Measurements from ENCODE around the gene WHAMM.
"Not testable (repeated sequence)": the region's sequence is repeated elsewhere in the genome, so short reads cannot be mapped to it uniquely, and the experiment has no call there.

Gene WHAMM

DNA sequence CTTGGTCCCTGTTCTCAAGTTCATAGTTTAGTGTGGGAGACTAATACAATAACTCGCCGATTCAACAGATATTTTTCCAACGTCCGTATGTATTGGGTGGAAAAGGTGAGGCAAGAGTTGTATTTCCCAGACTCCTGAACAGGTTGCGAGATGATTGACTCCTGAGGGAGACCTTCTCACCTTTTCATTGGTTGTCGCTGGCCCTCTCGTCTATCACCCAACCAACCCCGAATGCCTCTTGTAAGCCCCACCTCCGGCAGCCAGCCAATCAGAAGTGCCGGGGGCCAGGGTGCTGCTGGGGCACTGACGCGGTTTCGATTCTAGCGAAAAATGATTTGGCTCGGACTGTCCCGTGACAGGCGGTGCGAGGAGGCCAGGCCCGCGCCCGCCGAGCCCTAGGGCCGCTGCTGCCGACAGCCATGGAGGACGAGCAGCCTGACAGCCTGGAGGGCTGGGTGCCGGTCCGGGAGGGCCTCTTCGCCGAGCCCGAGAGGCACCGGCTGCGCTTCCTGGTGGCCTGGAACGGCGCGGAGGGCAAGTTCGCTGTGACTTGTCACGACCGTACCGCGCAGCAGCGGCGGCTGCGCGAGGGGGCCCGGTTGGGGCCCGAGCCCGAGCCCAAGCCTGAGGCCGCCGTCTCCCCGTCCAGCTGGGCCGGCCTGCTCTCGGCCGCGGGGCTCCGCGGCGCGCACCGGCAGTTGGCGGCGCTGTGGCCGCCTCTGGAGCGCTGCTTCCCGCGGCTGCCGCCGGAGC, at the start of gene WHAMM:
Gene WHAMM (plus strand): TSS at position 321 of the 753 bp plus-strand sequence. CDS start 99 bp downstream, at position 420.
- peak; percentile 98 for DNase-seq (ENCODE audit: low spot score)

DNA sequence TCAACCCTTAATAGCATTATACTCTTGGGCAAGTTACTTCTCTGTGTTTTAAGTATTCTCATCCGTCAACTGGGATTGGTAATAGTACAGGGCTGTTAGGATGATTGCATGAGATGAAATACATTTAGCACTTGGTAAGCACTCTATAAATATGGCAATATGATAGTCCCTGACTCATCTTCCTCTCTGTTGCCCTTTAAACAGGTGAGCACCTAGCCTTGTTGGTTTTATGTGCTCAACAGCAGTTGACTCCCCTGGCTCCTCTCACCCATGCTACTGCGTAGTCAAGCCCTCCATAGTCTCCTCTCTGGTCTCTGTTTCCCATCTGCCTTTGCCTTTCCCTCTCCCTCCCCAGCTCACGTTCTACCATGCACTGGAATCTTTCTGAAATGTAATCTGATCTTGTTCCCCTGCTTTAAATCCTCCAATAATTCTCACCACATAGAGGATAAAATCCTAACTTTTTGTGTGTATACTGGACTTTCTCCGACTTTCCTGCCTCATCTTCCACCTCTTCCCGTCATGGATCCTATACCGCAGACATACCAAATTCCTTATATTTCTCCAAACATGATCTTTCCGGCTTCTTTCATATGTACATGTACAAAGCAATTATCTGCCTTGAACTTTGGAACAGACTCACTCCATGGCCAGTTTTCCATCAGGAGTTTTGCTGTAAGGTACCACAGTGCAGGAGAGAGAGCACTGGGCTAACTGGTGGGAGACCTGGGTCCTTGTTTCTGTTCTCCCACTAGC, 45.9 kb upstream of the WHAMM start:
- DNase-seq (ENCODE audit: low spot score), result no peak

DNA sequence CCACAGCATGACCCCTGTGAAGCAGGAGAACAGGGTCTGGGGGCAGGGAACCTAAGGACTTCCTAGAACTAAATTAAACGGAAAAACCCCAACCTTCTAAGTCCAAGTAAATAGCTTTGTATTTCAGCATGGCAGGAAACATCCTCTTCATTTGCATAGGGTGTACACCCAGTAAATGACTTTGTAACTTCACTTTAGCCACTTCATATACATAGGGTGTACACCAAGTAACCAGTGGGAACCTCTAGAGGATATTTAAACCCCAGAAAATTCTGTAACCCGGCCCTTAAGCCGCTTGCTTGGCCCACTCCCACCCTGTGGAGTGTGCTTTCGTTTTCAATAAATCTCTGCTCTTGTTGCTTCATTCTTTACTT, 45.3 kb upstream of the WHAMM start:
- no peak for DNase-seq (ENCODE audit: low spot score)

GRCh38 chr15:82764740-82765139, 44.7 kb upstream of the WHAMM start:
- DNase-seq (ENCODE audit: low spot score), result no peak

DNA sequence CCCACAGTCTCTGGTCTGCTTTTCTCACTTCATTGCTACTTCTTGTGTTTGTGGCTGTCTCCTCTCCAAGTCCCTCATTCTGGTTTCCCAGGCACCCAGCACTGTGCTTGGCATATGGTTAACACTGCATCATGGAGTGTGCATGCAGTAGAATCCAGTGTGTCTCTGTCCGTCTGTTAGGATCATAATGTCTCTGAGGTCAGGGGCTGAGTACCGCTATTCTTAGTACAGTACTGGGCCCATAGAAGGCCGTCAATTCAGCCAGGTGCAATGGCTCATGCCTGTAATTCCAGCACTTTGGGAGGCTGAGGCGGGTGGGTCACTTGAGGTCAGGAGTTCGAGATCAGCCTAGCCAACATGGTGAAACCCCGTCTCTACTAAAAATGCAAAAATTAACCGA, 43.2 kb upstream of the WHAMM start:
- DNase-seq (ENCODE audit: low spot score), result not testable (repeated sequence)

DNA sequence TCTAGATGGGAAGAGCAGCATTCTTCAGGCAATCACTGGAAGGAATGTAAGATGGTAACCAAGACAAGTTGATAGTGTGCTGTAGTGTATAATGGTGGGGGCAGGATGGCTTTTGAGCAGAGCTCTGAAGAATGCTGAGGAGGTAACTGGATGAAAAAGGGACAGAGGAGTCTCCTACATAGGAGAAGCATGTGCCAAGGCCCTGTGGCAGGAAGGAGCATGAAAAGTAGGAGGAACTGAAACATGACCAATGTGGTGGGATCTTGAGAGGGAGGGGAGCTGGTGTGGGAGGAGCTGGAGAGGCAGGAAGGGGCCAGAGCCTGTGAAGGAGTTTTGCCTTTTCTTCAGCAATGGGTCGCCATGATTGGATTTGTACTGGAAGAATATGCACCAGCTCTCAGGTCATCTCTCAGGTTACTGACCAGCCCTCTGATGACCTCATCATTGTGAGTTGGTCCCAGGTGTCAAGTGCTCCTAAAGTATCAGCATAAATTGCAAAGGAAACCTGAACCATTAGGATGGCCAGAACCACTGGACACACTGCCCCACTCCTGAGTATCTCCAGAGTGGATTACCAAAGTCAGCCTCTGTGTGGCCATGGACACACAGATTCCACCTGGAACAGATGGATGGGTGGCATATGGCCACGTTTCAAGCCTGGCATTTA, 42.1 kb upstream of the WHAMM start:
- DNase-seq (ENCODE audit: low spot score), result no peak

GRCh38 chr15:82768414-82769054, 40.9 kb upstream of the WHAMM start:
- no peak for DNase-seq (ENCODE audit: low spot score)

GRCh38 chr15:82771789-82772607, 37.4 kb upstream of the WHAMM start:
- no peak for DNase-seq (ENCODE audit: low spot score)

GRCh38 chr15:82774496-82774895, 34.9 kb upstream of the WHAMM start:
- no peak for DNase-seq (ENCODE audit: low spot score)

GRCh38 chr15:82778755-82779154, 30.7 kb upstream of the WHAMM start:
- DNase-seq (ENCODE audit: low spot score), result no peak

DNA sequence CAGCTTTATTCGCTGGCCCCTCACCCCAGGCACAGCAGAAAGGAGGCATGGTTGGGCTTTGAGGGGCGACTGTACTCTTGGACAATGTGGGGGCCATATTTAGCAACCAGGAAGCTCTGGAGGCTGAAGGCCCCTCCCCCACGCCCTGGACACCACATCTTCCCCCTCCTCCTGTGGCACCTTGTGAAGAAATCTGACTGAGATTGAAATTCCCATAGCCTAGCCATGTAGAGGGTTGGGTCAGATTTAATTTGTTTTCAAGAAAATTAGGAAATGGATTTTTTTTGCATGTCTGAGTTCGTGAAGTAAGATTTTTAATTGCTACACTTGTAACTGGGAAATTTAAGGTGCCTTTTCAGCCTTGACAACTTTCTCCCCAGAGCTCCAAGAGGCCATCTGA, 28.1 kb upstream of the WHAMM start:
- no peak for DNase-seq (ENCODE audit: low spot score)

- DNase-seq (ENCODE audit: low spot score), result no peak
Measured at GRCh38 chr15:82788496-82788895, 20.9 kb upstream of the WHAMM start.

DNA sequence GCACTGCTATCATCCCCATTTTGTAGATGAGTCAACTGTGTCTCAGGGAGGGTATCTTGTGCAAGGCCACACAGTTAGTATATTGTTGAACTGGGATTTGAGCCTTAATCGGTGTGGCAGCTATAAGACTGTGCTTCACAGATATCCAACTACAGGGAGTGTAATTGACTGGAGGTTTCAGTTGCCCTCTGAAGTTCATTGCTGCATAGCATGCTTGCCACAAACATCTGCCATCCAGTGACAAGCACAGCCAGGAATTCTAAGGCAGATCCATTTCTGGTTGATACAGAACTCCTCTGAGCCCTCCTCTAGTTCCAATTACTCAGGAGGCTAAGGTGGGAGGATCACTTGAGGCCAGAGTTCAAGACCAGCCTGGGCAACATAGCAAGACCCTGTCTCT, 19.9 kb upstream of the WHAMM start:
- no peak for DNase-seq (ENCODE audit: low spot score)

GRCh38 chr15:82790321-82790720, 19.1 kb upstream of the WHAMM start:
- no peak for DNase-seq (ENCODE audit: low spot score)

DNA sequence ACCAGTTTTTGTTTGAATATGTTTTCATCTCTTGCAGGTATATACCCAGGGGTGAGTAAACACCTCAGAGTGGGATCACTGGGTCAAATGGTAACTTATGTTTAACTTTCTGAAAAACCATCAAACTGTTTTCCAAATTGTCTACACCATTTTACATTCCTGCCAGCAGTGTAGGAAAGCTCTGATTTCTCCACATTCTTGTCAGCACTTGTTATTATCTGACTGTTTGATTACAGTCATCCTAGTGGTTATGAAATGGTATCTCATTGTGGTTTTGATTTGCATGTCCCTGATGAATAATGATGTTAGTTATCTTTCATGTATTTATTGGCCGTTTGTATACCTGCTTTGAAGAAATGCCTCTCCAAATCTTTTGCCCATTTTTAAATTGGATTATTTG, 17.4 kb upstream of the WHAMM start:
- no peak for DNase-seq (ENCODE audit: low spot score)

- DNase-seq (ENCODE audit: low spot score), result no peak
Measured at GRCh38 chr15:82793737-82794136, 15.7 kb upstream of the WHAMM start.

- no peak for DNase-seq (ENCODE audit: low spot score)
Measured at GRCh38 chr15:82798104-82798503, 11.3 kb upstream of the WHAMM start.

- no peak for DNase-seq (ENCODE audit: low spot score)
Measured at GRCh38 chr15:82798531-82799166, 10.8 kb upstream of the WHAMM start.

DNA sequence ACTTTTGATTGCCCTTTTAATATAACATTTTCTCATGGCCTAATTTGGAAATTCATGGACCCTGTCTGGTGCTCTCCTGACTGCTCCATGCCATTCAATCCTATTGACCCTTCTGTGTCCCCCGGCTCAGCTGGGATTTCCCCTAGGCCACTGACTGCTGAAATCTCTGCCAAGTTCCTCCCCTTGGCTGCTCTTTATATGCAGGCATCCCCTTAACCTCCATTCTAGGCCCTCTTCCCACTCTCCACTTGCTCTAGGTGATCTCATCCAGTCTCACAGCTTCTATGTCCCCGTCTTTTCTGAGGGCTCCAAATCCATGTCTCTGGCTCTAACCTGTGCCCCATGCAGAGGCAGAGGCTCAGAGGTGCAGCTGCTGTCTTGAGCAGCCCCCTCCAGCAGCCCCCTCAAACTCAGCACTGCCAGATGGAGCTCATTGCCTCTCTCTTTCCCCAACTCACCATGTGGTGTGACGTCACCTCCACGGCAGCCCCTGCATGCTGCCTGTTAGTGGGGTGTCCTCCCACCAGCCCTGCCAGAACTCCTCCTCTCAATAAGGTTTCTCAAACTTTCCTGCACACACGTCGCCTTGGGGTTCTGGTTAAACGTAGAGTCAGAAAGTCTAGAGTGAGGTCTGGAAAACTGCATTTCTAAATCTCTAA, 10.1 kb upstream of the WHAMM start:
- no peak for DNase-seq (ENCODE audit: low spot score)

DNA sequence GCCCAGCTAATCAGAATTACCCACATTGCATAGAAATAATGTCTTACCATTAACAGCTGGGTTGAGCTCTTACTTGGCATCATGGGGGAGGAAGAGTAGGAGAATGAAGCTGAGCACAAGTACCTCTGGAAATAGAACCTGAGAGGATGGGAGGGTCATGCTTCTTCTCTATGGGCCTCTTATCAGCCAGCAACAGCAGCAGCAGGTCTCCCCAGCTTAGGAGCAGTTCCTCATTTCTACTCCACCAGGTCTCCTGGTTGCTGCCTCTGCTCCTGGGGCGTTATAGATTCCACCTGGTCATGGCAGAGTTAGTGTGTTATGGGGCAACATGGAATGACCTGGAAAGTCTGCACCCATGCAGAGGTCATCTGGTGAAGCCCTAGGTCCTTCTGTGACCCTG, 6.9 kb upstream of the WHAMM start:
- no peak for DNase-seq (ENCODE audit: low spot score)
